Skeletal muscle satellite cell (primary cell): ENCODE results near the gene SLC6A1.

Source experiments
- H3K27me3 ChIP-seq: 2 replicates; pipeline ENCODE4 v1.7.0; 2013; ENCODE audit warnings: low read length; ENCODE audit not compliant: control insufficient read depth, insufficient read depth
- H3K36me3 ChIP-seq: 2 replicates; pipeline ENCODE4 v1.7.0; 2013; ENCODE audit warnings: mild to moderate bottlenecking, control low read depth, low read length; ENCODE audit not compliant: insufficient read depth
- H3K4me1 ChIP-seq: 2 replicates; pipeline ENCODE4 v1.7.0; 2013; ENCODE audit warnings: low read length; ENCODE audit not compliant: control insufficient read depth, insufficient read depth
- H3K4me2 ChIP-seq: 2 replicates; pipeline ENCODE4 v1.7.0; 2013; ENCODE audit warnings: mild to moderate bottlenecking, low read length
- H3K4me3 ChIP-seq: 2 replicates; pipeline ENCODE4 v1.7.0; 2013; ENCODE audit warnings: low read length
- H3K9ac ChIP-seq: 2 replicates; pipeline ENCODE4 v1.7.0; 2013; ENCODE audit warnings: mild to moderate bottlenecking, low read depth, low read length, moderate library complexity
- H3K9me3 ChIP-seq: replicated peaks from 2 replicates; pipeline ENCODE4 v1.7.0; 2013; ENCODE audit warnings: mild to moderate bottlenecking, control low read depth, low read length

Gene SLC6A1

DNA sequence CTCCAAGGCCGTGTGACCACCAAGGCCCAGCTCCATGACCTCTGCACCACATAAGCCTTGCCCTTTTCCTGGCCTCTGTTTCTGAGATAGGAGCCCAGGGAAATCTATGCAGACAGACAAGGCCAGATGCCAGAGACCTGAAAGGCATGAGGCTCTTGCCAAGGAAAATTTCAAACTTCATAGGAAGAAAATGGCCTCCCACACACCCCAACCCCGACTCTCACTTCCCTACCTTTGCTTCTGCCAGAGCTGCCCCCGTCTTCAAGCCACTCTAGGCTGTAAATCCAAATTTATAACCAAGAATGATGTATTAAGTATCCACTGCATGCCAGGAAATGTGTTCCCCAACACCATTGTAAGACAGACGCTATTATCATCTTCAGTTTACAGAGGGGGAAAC lies 96.3 kb downstream of the SLC6A1 start:
- H3K9me3 ChIP-seq: no peaks in the 10 kb centered on the region
- no peak overlapping the region for H3K4me3 ChIP-seq
- no peaks in the 10 kb centered on the region for H3K27me3 ChIP-seq
- peaks cover 17% of the 10 kb centered on the region for H3K4me1 ChIP-seq
- H3K36me3 ChIP-seq: no peaks in the 10 kb centered on the region
- H3K9ac ChIP-seq: no peak overlapping the region
- no peak overlapping the region for H3K4me2 ChIP-seq
